A673 (cell line): Measurements from ENCODE around the gene ITM2C. TPM values are rescaled to one million over a fixed set of nuclear protein-coding genes. Genes with fewer than 3 reads are reported as not detected.
A peak's percentile ranks its signal among the peaks of the same experiment; 100 is the strongest.

Experiments
- BruUV-seq: library from RNA; stranded (reverse); fragments of 400-500 nt; replicated peaks from 2 replicates; lab custom pipeline; 2021; lab: Mats Ljungman, UMichigan
- CTCF ChIA-PET: fragments of 300-600 bp; sonication (Branson Sonifier 250); formaldehyde crosslinking; loops from one replicate; lab custom pipeline; 2022; ENCODE audit warnings: antibody characterized with exemption; lab: Charles Lee
- POLR2A ChIA-PET: fragments of 300-600 bp; sonication (Branson Sonifier 250); formaldehyde crosslinking; loops from one replicate; lab custom pipeline; 2022; ENCODE audit warnings: antibody characterized with exemption; ENCODE audit not compliant: low non-redundant PET; lab: Charles Lee
- DNase-seq: peaks from one replicate; pipeline ENCODE4 v3.0.0-alpha.2; 2015; ENCODE audit warnings: low spot score
- H3K27ac ChIP-seq: fragments of 200-600 bp; sonication (generic); 2 replicates; pipeline ENCODE4 v1.5.1; 2016; ENCODE audit warnings: mixed run types, low read depth, mild to moderate bottlenecking, mixed read lengths, antibody characterized with exemption, low read length; ENCODE audit not compliant: poor library complexity, severe bottlenecking
- H3K27me3 ChIP-seq: fragments of 200-600 bp; sonication (generic); replicated peaks from 2 replicates; pipeline ENCODE4 v1.6.1; 2017; ENCODE audit warnings: mixed run types, low read depth, mild to moderate bottlenecking, mixed read lengths, antibody characterized with exemption, low read length; ENCODE audit not compliant: insufficient read depth, poor library complexity
- H3K36me3 ChIP-seq: fragments of 200-600 bp; sonication (generic); 2 replicates; pipeline ENCODE4 v1.6.1; 2016; ENCODE audit warnings: mixed run types, mild to moderate bottlenecking, mixed read lengths, antibody characterized with exemption, low read length; ENCODE audit not compliant: insufficient read depth, poor library complexity, severe bottlenecking
- H3K4me1 ChIP-seq: fragments of 200-600 bp; sonication (generic); 2 replicates; pipeline ENCODE4 v1.6.1; 2017; ENCODE audit warnings: mixed run types, mild to moderate bottlenecking, mixed read lengths, antibody characterized with exemption, low read length; ENCODE audit not compliant: insufficient read depth, poor library complexity, severe bottlenecking
- H3K4me3 ChIP-seq: fragments of 200-600 bp; sonication (generic); 2 replicates; pipeline ENCODE4 v1.5.1; 2016; ENCODE audit warnings: low read depth, mixed run types, mild to moderate bottlenecking, mixed read lengths, low read length; ENCODE audit not compliant: poor library complexity, severe bottlenecking
- H3K9me3 ChIP-seq: fragments of 200-600 bp; sonication (generic); 2 replicates; pipeline ENCODE4 v1.6.1; 2016; ENCODE audit warnings: mixed run types, low read depth, mild to moderate bottlenecking, mixed read lengths, antibody characterized with exemption, low read length; ENCODE audit not compliant: poor library complexity, severe bottlenecking
- EZH2 ChIP-seq: fragments of 200-600 bp; sonication (generic); IDR thresholded peaks from 2 replicates; pipeline ENCODE4 v1.6.1; 2017; ENCODE audit warnings: borderline replicate concordance, low read depth, mild to moderate bottlenecking, mixed read lengths, antibody characterized with exemption, low read length; ENCODE audit not compliant: poor library complexity, severe bottlenecking
- intact Hi-C: fragments of 100-400 bp; cut with micrococcal nuclease; formaldehyde crosslinking; loops from one replicate; pipeline ENCODE4 v1.10.0; 2022; ENCODE audit not compliant: unreplicated experiment
- total RNA-seq: library from RNA; stranded (reverse); gene quantifications from 2 replicates; pipeline ENCODE4 v1.2.3, GENCODE V29; 2021
- TF ChIP-seq, protein P1 (sequence below): fragments of 300-800, 200-600 bp; sonication (generic); conservative IDR thresholded peaks from 2 replicates; pipeline ENCODE4 v1.5.1; 2017; ENCODE audit warnings: low read depth, mild to moderate bottlenecking, antibody characterized with exemption, low read length, moderate library complexity, mixed read lengths

Gene ITM2C
- total RNA-seq, 1 experiment from 2014 or later, result 283 TPM

GRCh38 chr2:230902180-230902899 lies 37.6 kb downstream of the ITM2C start:
- no TSS peak for BruUV-seq
- DNase-seq, result peak; percentile 70
- Histone ChIP-seq H3K27me3 (no peaks in the 10 kb centered on the region), H3K4me1 (no peaks in the 10 kb centered on the region), H3K27ac (no peak overlapping the region), H3K4me3 (no peak overlapping the region), H3K36me3 (no peaks in the 10 kb centered on the region), H3K9me3 (no peaks in the 10 kb centered on the region)
- CTCF ChIA-PET, result interaction anchor here (0.6 to 3.3 kb wide), 2 partner anchors 24 to 85 kb away, joined by 4 to 15 read pairs; no protein-coding TSS in a partner anchor
- POLR2A ChIA-PET, result interaction anchor here (0.7 kb wide), 1 partner anchor 85 kb away, joined by 4 read pairs; no protein-coding TSS in a partner anchor
- intact Hi-C loops, result loop anchor here (1.0 to 5.0 kb wide), 3 partner anchors 55 to 150 kb away; no protein-coding TSS in a partner anchor
- TF ChIP-seq EZH2, result no peak
- TF ChIP-seq, protein P1, sequence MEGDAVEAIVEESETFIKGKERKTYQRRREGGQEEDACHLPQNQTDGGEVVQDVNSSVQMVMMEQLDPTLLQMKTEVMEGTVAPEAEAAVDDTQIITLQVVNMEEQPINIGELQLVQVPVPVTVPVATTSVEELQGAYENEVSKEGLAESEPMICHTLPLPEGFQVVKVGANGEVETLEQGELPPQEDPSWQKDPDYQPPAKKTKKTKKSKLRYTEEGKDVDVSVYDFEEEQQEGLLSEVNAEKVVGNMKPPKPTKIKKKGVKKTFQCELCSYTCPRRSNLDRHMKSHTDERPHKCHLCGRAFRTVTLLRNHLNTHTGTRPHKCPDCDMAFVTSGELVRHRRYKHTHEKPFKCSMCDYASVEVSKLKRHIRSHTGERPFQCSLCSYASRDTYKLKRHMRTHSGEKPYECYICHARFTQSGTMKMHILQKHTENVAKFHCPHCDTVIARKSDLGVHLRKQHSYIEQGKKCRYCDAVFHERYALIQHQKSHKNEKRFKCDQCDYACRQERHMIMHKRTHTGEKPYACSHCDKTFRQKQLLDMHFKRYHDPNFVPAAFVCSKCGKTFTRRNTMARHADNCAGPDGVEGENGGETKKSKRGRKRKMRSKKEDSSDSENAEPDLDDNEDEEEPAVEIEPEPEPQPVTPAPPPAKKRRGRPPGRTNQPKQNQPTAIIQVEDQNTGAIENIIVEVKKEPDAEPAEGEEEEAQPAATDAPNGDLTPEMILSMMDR, result peak; percentile 87

GRCh38 chr2:230903231-230904150 lies 38.7 kb downstream of the ITM2C start:
- Histone ChIP-seq H3K27ac (no peak overlapping the region), H3K27me3 (no peaks in the 10 kb centered on the region), H3K36me3 (no peaks in the 10 kb centered on the region), H3K9me3 (no peaks in the 10 kb centered on the region), H3K4me1 (peaks cover 7% of the 10 kb centered on the region), H3K4me3 (no peak overlapping the region)
- intact Hi-C loops, result loop anchor here (2.0 to 5.0 kb wide), 2 partner anchors 56 to 149 kb away; no protein-coding TSS in a partner anchor
- no TSS peak for BruUV-seq
- no peak for TF ChIP-seq EZH2
- TF ChIP-seq, protein P1, result no peak
- POLR2A ChIA-PET, result no interaction called here
- CTCF ChIA-PET, result interaction anchor here (3.3 kb wide), 1 partner anchor 84 kb away, joined by 15 read pairs; no protein-coding TSS in a partner anchor
- DNase-seq, result no peak

GRCh38 chr2:230904856-230905447 lies 40.2 kb downstream of the ITM2C start:
- no peak for DNase-seq
- ChIA-PET POLR2A (no interaction called here), CTCF (no interaction called here)
- Histone ChIP-seq H3K27ac (no peak overlapping the region), H3K9me3 (no peaks in the 10 kb centered on the region), H3K36me3 (no peaks in the 10 kb centered on the region), H3K27me3 (no peaks in the 10 kb centered on the region), H3K4me3 (no peak overlapping the region), H3K4me1 (peaks cover 14% of the 10 kb centered on the region)
- TF ChIP-seq, protein P1, result no peak
- no peak for TF ChIP-seq EZH2
- BruUV-seq, result no TSS peak
- intact Hi-C loops, result loop anchor here (5.0 kb wide), 1 partner anchor 58 kb away; no protein-coding TSS in a partner anchor
